OCI-LY1 (cell line): ENCODE measurements around the gene AGPAT3.

Source experiments
- H2AFZ ChIP-seq: fragments of 200-600 bp; sonication (generic), shearing (Covaris generic); 2 replicates; pipeline ENCODE4 v1.6.0; 2014; ENCODE audit warnings: antibody characterized with exemption, mild to moderate bottlenecking, low read length
- H3F3A ChIP-seq: fragments of 200-600 bp; sonication (generic), shearing (Covaris generic); 2 replicates; pipeline ENCODE4 v1.6.0; 2014; ENCODE audit warnings: mild to moderate bottlenecking, antibody characterized with exemption, low read length, moderate library complexity; ENCODE audit not compliant: insufficient read depth
- H3K27ac ChIP-seq: fragments of 200-600 bp; sonication (generic); 2 replicates; pipeline ENCODE4 v1.5.1; 2014; ENCODE audit warnings: low read length, mixed run types, mild to moderate bottlenecking, low read depth; ENCODE audit not compliant: poor library complexity, severe bottlenecking
- H3K27me3 ChIP-seq: fragments of 200-600 bp; sonication (generic); 2 replicates; pipeline ENCODE4 v1.6.0; 2014; ENCODE audit warnings: antibody characterized with exemption, mild to moderate bottlenecking, low read length, moderate library complexity; ENCODE audit not compliant: insufficient read depth
- H3K36me3 ChIP-seq: fragments of 200-600 bp; sonication (generic); 2 replicates; pipeline ENCODE4 v1.6.1; 2014; ENCODE audit warnings: mild to moderate bottlenecking, antibody characterized with exemption, low read length, moderate library complexity, mixed read lengths; ENCODE audit not compliant: insufficient read depth
- H3K4me1 ChIP-seq: fragments of 200-600 bp; sonication (generic); 2 replicates; pipeline ENCODE4 v1.5.1; 2014; ENCODE audit warnings: mild to moderate bottlenecking, low read length, moderate library complexity; ENCODE audit not compliant: insufficient read depth, severe bottlenecking
- H3K4me2 ChIP-seq: fragments of 200-600 bp; sonication (generic), shearing (Covaris generic); 2 replicates; pipeline ENCODE4 v1.6.1; 2014; ENCODE audit warnings: low read length
- H3K4me3 ChIP-seq: fragments of 200-600 bp; sonication (generic); 2 replicates; pipeline ENCODE4 v1.5.1; 2014; ENCODE audit warnings: low read length, low read depth, mild to moderate bottlenecking, mixed read lengths; ENCODE audit not compliant: poor library complexity, severe bottlenecking
- H3K79me2 ChIP-seq: fragments of 200-600 bp; shearing (Covaris generic); 2 replicates; pipeline ENCODE4 v1.6.1; 2016; ENCODE audit warnings: mixed run types, low read length, mixed read lengths; ENCODE audit not compliant: insufficient read depth
- H3K9ac ChIP-seq: fragments of 200-600 bp; sonication (generic), shearing (Covaris generic); 2 replicates; pipeline ENCODE4 v1.6.1; 2014; ENCODE audit warnings: mild to moderate bottlenecking, low read length, mixed read lengths
- H3K9me2 ChIP-seq: fragments of 200-600 bp; sonication (generic), shearing (Covaris generic); 2 replicates; pipeline ENCODE4 v1.6.1; 2014; ENCODE audit warnings: low read depth, mild to moderate bottlenecking, low read length, mixed read lengths
- H3K9me3 ChIP-seq: fragments of 200-600 bp; shearing (Covaris generic); 2 replicates; pipeline ENCODE4 v1.6.1; 2014; ENCODE audit warnings: low read length, mixed read lengths
- H4K20me1 ChIP-seq: fragments of 200-600 bp; sonication (generic), shearing (Covaris generic); 2 replicates; pipeline ENCODE4 v1.6.0; 2016; ENCODE audit warnings: mild to moderate bottlenecking, low read length; ENCODE audit not compliant: insufficient read depth
- CTCF ChIP-seq: fragments of 200-600 bp; sonication (generic), shearing (Covaris generic); IDR thresholded peaks from 2 replicates; pipeline ENCODE4 v1.5.1; 2017; ENCODE audit warnings: mild to moderate bottlenecking, antibody characterized with exemption, low read length, moderate library complexity, mixed read lengths
- EZH2 ChIP-seq: fragments of 200-600 bp; sonication (generic), shearing (Covaris generic); IDR thresholded peaks from 2 replicates; pipeline ENCODE4 v1.8.0; 2017; ENCODE audit warnings: borderline replicate concordance, mixed run types, mild to moderate bottlenecking, antibody characterized with exemption, low read length, moderate library complexity, mixed read lengths

The AGPAT3 gene

GRCh38 chr21:43992121-43992520, 127.1 kb downstream of the AGPAT3 start:
- Histone ChIP-seq H3K27ac (no peak overlapping the region), H3F3A (no peaks in the 10 kb centered on the region), H3K4me2 (no peak overlapping the region), H3K9me3 (no peaks in the 10 kb centered on the region), H3K9ac (no peak overlapping the region), H3K27me3 (peaks cover 11% of the 10 kb centered on the region; the same call in 1 of the 2 replicates), H3K4me1 (no peaks in the 10 kb centered on the region), H3K36me3 (no peaks in the 10 kb centered on the region; the same call in 1 of the 2 replicates), H3K79me2 (no peaks in the 10 kb centered on the region), H3K4me3 (no peak overlapping the region), H3K9me2 (no peaks in the 10 kb centered on the region), H4K20me1 (no peaks in the 10 kb centered on the region), H2AFZ (no peak overlapping the region)
- TF ChIP-seq EZH2 = no peak
- TF ChIP-seq CTCF = no peak

- H3K9ac ChIP-seq = no peak overlapping the region
- TF ChIP-seq EZH2 (no peak), CTCF (no peak)
Measured at GRCh38 chr21:43993420-43993934, 128.5 kb downstream of the AGPAT3 start.

GRCh38 chr21:43994085-43994484, 129.1 kb downstream of the AGPAT3 start:
- no peak overlapping the region for H3K9ac ChIP-seq
- H2AFZ ChIP-seq = no peak overlapping the region
- H3K4me1 ChIP-seq = no peaks in the 10 kb centered on the region
- H3K4me2 ChIP-seq = no peak overlapping the region
- H4K20me1 ChIP-seq = no peaks in the 10 kb centered on the region
- no peaks in the 10 kb centered on the region for H3K9me3 ChIP-seq
- TF ChIP-seq CTCF (no peak), EZH2 (no peak)
- no peaks in the 10 kb centered on the region; the same call in 1 of the 2 replicates for H3K36me3 ChIP-seq
- H3K27me3 ChIP-seq = peaks cover 15% of the 10 kb centered on the region; the same call in 1 of the 2 replicates
- no peak overlapping the region for H3K4me3 ChIP-seq
- no peaks in the 10 kb centered on the region for H3K79me2 ChIP-seq
- H3F3A ChIP-seq = no peaks in the 10 kb centered on the region
- H3K27ac ChIP-seq = no peak overlapping the region
- no peaks in the 10 kb centered on the region for H3K9me2 ChIP-seq

More at GRCh38 chr21:43993420-43993934, 128.5 kb downstream of the AGPAT3 start:
- H3K27me3 ChIP-seq = peaks cover 15% of the 10 kb centered on the region; the same call in 1 of the 2 replicates
- H3F3A ChIP-seq = no peaks in the 10 kb centered on the region
- H3K4me2 ChIP-seq = no peak overlapping the region
- no peaks in the 10 kb centered on the region for H3K4me1 ChIP-seq
- no peaks in the 10 kb centered on the region for H3K9me2 ChIP-seq
- no peaks in the 10 kb centered on the region for H3K79me2 ChIP-seq
- H3K9me3 ChIP-seq = no peaks in the 10 kb centered on the region
- H3K27ac ChIP-seq = no peak overlapping the region
- no peaks in the 10 kb centered on the region; the same call in 1 of the 2 replicates for H3K36me3 ChIP-seq
- no peak overlapping the region for H2AFZ ChIP-seq
- no peak overlapping the region for H3K4me3 ChIP-seq
- no peaks in the 10 kb centered on the region for H4K20me1 ChIP-seq
